ENCODE measurements around the gene WNT10A.

DNA sequence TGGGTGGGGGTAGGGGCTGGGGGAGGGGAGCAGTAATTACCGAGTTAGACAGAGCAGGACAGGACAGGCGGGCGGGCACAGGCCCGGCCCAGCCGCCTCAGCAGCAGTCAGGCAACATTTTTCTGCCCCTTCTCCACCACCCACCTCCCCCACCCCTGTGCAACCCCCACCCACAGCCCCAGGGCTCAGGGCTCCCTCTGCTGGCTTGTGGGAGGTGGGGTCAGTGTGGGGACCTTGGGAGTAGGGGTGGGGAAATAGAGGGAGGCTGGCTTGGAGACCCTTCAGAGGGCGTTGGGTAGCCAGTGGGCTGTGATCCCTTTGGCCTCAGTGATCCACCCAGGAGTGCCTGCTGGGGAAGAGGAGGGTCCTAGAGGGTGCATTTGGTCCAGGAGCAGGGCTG is 14.7 kb upstream of the WNT10A start:
- TF ChIP-seq, protein P1, sequence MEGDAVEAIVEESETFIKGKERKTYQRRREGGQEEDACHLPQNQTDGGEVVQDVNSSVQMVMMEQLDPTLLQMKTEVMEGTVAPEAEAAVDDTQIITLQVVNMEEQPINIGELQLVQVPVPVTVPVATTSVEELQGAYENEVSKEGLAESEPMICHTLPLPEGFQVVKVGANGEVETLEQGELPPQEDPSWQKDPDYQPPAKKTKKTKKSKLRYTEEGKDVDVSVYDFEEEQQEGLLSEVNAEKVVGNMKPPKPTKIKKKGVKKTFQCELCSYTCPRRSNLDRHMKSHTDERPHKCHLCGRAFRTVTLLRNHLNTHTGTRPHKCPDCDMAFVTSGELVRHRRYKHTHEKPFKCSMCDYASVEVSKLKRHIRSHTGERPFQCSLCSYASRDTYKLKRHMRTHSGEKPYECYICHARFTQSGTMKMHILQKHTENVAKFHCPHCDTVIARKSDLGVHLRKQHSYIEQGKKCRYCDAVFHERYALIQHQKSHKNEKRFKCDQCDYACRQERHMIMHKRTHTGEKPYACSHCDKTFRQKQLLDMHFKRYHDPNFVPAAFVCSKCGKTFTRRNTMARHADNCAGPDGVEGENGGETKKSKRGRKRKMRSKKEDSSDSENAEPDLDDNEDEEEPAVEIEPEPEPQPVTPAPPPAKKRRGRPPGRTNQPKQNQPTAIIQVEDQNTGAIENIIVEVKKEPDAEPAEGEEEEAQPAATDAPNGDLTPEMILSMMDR (IDR thresholded peaks at IDR 0.05), result no peak
- TF ChIP-seq EP300 (IDR thresholded peaks at IDR 0.05) (no peak), POLR2A (IDR thresholded peaks at IDR 0.05) (no peak)

All from ovary (tissue), 3 donors.